Sigmoid colon (tissue), 4 donors: ENCODE results near the gene SH3TC1.

ENCODE experiments used
- POLR2A ChIP-seq, 2 donors: fragments of 450-650 bp; IDR thresholded peaks; one replicate each; pipeline ENCODE4 v1.6.1; 2016; ENCODE audit warnings: antibody characterized with exemption in 2 of 2, mild to moderate bottlenecking in 2 of 2, moderate library complexity in 2 of 2
- POLR2AphosphoS5 ChIP-seq, 4 donors: sonication (generic); formaldehyde crosslinking; IDR thresholded peaks; one replicate each; pipeline ENCODE4 v1.6.1; 2017; ENCODE audit warnings: antibody characterized with exemption in 4 of 4

DNA sequence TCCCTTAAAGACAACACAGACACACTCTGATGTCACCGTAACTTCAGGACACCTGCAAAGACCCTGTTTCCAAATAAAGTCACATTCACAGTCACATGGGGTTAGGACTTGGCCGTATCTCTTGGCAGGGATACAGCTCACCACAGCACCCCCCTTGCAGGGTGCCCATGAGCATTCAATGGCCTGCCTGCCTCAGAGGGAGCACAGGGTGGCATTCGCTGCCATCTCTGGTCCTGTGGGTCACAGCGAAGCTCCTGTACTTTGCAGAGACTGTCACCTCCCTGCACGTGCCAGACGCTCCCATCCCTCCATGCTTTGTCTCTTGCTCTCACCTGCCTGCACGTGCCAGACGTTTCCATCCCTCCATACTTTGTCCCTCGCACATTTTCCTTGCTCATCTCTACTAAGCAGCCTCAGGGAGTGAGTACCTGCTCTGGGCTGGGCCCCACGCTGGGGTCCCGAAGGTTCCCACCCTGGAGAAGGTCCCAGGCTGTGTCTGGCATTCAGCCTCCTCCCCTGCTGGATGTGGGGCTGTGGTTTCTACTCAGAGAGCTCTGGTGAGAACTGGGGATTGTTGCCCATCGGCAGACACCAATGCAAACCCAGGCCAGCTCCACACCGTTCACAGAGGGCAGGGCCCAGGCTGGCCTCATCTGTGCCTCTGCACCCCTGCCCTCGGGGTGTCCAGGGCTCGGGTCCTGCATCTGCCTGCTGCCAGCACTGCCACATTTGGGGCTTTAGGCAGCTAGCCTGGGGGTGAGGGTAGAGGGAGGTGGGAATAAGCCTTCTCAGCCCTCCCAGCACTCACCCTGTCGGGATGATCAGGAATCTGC, 86.3 kb downstream of the SH3TC1 start:
- TF ChIP-seq POLR2AphosphoS5 (IDR thresholded peaks at IDR 0.05) (no peak), POLR2A (IDR thresholded peaks at IDR 0.05) (no peak)
